Activated CD4-positive, alpha-beta T cell treated with anti-CD3 and anti-CD28 coated beads, Interleukin-2, amount 10 ng/mL, durations not matched to agents 7 days and 5 days (primary cell): ENCODE measurements around the gene CNTNAP5. TPM values are rescaled to one million over a fixed set of nuclear protein-coding genes. Genes with fewer than 3 reads are reported as not detected.

Experiments
- CTCF ChIA-PET: fragments of 350-600 bp; sonication (Branson Sonifier 250); formaldehyde crosslinking; loops from one replicate; lab custom pipeline; 2021; ENCODE audit warnings: antibody characterized with exemption; lab: Charles Lee
- POLR2A ChIA-PET: fragments of 350-600 bp; sonication (Branson Sonifier 250); formaldehyde crosslinking; loops from one replicate; lab custom pipeline; 2021; ENCODE audit warnings: antibody characterized with exemption; lab: Charles Lee
- DNase-seq: peaks from one replicate; pipeline ENCODE4 v3.0.0-alpha.2; 2020
- H3K27ac Mint-ChIP-seq: one replicate; pipeline ENCODE4 v1.8.0; 2021; ENCODE audit warnings: mild to moderate bottlenecking, moderate library complexity, mixed read lengths
- H3K27me3 Mint-ChIP-seq: one replicate; pipeline ENCODE4 v1.8.0; 2021; ENCODE audit warnings: mixed read lengths
- H3K36me3 Mint-ChIP-seq: one replicate; pipeline ENCODE4 v1.8.0; 2021; ENCODE audit warnings: low read depth, mixed read lengths
- H3K4me1 Mint-ChIP-seq: one replicate; pipeline ENCODE4 v1.8.0; 2021; ENCODE audit warnings: mixed read lengths
- H3K4me3 Mint-ChIP-seq: one replicate; pipeline ENCODE4 v1.8.0; 2021; ENCODE audit warnings: mild to moderate bottlenecking, moderate library complexity, mixed read lengths
- H3K9me3 Mint-ChIP-seq: one replicate; pipeline ENCODE4 v1.8.0; 2021; ENCODE audit warnings: mixed read lengths
- total RNA-seq, 2 experiments: library from RNA; stranded (reverse); gene quantifications; one replicate each; pipeline ENCODE4 v1.2.3, GENCODE V29; 2021

CNTNAP5 gene
- total RNA-seq, 2 experiments from 2014 or later = not detected

GRCh38 chr2:124623560-124623959 is 598.5 kb downstream of the CNTNAP5 start:
- H3K4me1 Mint-ChIP-seq = no peaks in the 10 kb centered on the region
- no peak for DNase-seq
- H3K27ac Mint-ChIP-seq = no peak overlapping the region
- no peaks in the 10 kb centered on the region for H3K36me3 Mint-ChIP-seq
- ChIA-PET CTCF (no interaction called here), POLR2A (no interaction called here)
- H3K9me3 Mint-ChIP-seq = peaks cover 4% of the 10 kb centered on the region
- no peak overlapping the region for H3K4me3 Mint-ChIP-seq
- no peaks in the 10 kb centered on the region for H3K27me3 Mint-ChIP-seq

DNA sequence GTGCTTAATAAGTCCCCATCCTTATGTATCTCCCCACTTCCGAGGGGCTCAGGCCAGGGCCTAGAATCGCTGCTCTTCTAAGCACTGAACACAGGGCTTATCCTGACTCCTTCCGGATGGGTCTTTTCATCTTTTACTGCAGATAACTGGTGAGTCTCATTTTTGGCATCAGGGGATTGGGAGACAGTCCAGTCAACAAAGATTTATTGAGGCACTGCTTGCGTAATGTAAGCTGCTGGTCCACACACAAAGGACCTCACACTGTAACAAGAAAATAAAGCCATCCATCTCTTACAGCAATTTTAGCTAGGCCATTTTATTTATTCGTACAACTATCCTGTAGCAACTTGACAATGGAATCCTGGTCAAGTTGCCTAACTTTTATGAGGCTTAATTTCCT is 600.5 kb downstream of the CNTNAP5 start:
- ChIA-PET CTCF (no interaction called here), POLR2A (no interaction called here)
- no peak for DNase-seq
- Mint-ChIP-seq H3K4me3 (no peak overlapping the region), H3K36me3 (no peaks in the 10 kb centered on the region), H3K4me1 (no peaks in the 10 kb centered on the region), H3K9me3 (peaks cover 8% of the 10 kb centered on the region), H3K27me3 (no peaks in the 10 kb centered on the region), H3K27ac (no peak overlapping the region)

- DNase-seq = no peak
- Mint-ChIP-seq H3K27me3 (no peaks in the 10 kb centered on the region), H3K4me3 (no peak overlapping the region), H3K9me3 (peaks cover 7% of the 10 kb centered on the region), H3K27ac (no peak overlapping the region), H3K36me3 (no peaks in the 10 kb centered on the region), H3K4me1 (no peaks in the 10 kb centered on the region)
- CTCF ChIA-PET = interaction anchor here (0.6 kb wide), 1 partner anchor 70 kb away, joined by 5 read pairs; no protein-coding TSS in a partner anchor
- POLR2A ChIA-PET = no interaction called here
Measured at GRCh38 chr2:124626993-124627392, 601.9 kb downstream of the CNTNAP5 start.

GRCh38 chr2:124633812-124634211 is 608.7 kb downstream of the CNTNAP5 start:
- H3K4me3 Mint-ChIP-seq = no peak overlapping the region
- POLR2A ChIA-PET = no interaction called here
- H3K9me3 Mint-ChIP-seq = peaks cover 5% of the 10 kb centered on the region

GRCh38 chr2:124639524-124639923 is 614.4 kb downstream of the CNTNAP5 start:
- no peak for DNase-seq
- H3K36me3 Mint-ChIP-seq = no peaks in the 10 kb centered on the region
- ChIA-PET POLR2A (no interaction called here), CTCF (interaction anchor here (0.6 kb wide), 1 partner anchor 33 kb away, joined by 3 read pairs; no protein-coding TSS in a partner anchor)
- H3K4me1 Mint-ChIP-seq = no peaks in the 10 kb centered on the region
- H3K4me3 Mint-ChIP-seq = no peak overlapping the region
- H3K27me3 Mint-ChIP-seq = no peaks in the 10 kb centered on the region
- H3K9me3 Mint-ChIP-seq = peaks cover 2% of the 10 kb centered on the region
- H3K27ac Mint-ChIP-seq = no peak overlapping the region

More at GRCh38 chr2:124633812-124634211, 608.7 kb downstream of the CNTNAP5 start:
- Mint-ChIP-seq H3K36me3 (no peaks in the 10 kb centered on the region), H3K27me3 (no peaks in the 10 kb centered on the region), H3K27ac (no peak overlapping the region), H3K4me1 (no peaks in the 10 kb centered on the region)
- CTCF ChIA-PET = interaction anchor here (0.6 kb wide), 1 partner anchor 538 kb away, joined by 4 read pairs; no protein-coding TSS in a partner anchor
- DNase-seq = no peak

DNA sequence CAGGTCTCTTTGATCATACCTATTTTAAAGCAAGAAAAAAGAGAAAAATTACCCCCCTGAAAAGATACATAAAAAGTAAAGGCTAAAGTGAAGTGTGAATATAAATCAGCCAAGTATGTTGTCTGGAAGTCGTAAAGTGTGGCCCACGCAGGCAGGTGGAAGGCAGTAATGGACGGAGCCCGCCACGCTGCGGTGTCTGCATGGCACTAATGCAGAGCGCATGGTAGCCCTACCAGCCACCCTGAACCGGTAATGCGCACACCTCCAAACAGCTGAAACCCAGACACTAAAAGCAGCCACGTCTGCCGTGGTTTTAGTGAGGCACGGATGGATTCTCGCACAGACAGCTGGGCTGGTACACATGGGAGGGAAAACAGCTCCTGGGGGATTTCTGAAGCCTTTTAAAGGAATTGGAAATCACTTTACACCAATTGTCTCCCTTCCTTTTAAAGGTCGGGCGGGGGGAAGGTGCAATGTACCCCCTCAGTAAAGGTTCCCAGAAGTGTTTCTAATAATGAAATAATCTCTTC is 615.2 kb downstream of the CNTNAP5 start:
- H3K36me3 Mint-ChIP-seq = no peaks in the 10 kb centered on the region
- DNase-seq = no peak
- H3K4me1 Mint-ChIP-seq = no peaks in the 10 kb centered on the region
- H3K4me3 Mint-ChIP-seq = no peak overlapping the region
- POLR2A ChIA-PET = no interaction called here
- peaks cover 2% of the 10 kb centered on the region for H3K9me3 Mint-ChIP-seq
- CTCF ChIA-PET = no interaction called here
- no peaks in the 10 kb centered on the region for H3K27me3 Mint-ChIP-seq
- H3K27ac Mint-ChIP-seq = no peak overlapping the region

DNA sequence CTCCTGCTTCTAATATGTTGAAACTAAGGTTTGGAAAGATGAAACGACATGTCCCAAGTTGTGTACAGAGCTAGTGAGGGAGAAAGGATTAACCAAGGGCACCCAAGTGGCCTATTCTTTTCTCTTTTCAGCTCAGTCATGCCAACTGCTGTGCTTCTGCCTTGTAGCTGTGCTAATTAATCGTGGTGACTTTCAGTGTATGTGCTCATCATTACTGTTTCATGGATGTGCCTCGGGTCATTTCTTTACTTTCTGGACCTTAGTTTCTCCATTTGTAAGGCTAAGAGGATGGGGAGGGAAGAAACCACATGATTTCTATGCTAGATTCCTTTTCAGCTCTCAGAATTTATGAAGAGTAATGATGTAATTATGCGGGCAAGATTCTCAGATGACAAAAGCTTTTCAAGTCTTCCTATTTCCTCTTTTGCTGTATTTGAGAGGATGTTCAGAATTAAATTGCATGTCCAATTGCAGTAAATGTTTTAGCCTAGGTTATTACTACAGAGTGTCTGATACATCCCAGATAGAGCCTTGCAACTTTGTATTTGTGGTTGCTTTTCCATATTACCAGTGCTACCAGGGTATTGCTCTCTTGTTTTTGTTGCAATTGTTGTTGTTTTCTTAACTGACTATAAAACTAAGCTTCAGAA is 621.2 kb downstream of the CNTNAP5 start:
- ChIA-PET POLR2A (no interaction called here), CTCF (no interaction called here)
- Mint-ChIP-seq H3K4me1 (no peaks in the 10 kb centered on the region), H3K27me3 (no peaks in the 10 kb centered on the region), H3K9me3 (no peaks in the 10 kb centered on the region), H3K27ac (no peak overlapping the region), H3K36me3 (no peaks in the 10 kb centered on the region), H3K4me3 (no peak overlapping the region)
- no peak for DNase-seq

DNA sequence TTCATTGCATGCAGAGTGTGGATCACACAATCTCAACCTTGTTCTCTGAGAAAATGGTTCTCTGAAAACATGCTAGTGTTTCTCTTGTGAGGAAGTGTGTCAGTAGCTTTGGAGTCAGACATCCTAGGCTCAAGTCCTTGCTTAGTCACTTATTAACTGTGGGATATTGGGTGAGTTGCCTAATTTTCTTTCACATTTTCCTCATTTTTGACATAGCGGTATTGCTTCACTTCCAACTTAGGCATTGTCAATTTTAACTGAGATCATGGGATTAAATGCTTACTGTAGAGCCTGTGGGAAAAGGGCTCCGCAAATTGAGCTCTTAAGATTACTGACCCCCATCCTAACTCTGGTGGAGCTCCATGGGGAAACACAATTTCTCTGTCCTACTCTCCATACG is 622.2 kb downstream of the CNTNAP5 start:
- no peak for DNase-seq
- Mint-ChIP-seq H3K27me3 (no peaks in the 10 kb centered on the region), H3K27ac (no peak overlapping the region), H3K36me3 (no peaks in the 10 kb centered on the region), H3K9me3 (no peaks in the 10 kb centered on the region), H3K4me3 (no peak overlapping the region), H3K4me1 (no peaks in the 10 kb centered on the region)
- CTCF ChIA-PET = no interaction called here
- POLR2A ChIA-PET = no interaction called here

- CTCF ChIA-PET = no interaction called here
Measured at GRCh38 chr2:124647663-124648062, 622.6 kb downstream of the CNTNAP5 start.

DNA sequence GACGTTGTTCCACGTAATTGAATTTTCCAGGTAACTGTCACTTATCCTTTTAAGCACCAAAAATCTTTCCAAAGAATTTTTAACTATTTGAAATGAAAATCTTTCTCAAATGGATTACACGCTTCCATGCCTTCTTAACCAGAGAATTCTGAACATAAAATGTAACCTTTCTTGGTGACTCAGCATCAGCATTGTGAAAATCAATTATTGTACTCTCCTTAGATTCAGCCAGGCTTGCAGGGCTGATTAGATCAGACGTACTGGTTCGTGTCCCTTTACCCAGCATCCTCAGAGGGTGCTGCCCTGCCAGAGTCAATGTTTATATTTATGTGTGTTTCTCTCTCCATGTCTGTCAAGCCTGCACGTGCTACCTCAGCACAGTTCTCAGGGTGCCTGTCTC is 623.9 kb downstream of the CNTNAP5 start:
- Mint-ChIP-seq H3K4me3 (no peak overlapping the region), H3K9me3 (no peaks in the 10 kb centered on the region), H3K36me3 (no peaks in the 10 kb centered on the region), H3K4me1 (no peaks in the 10 kb centered on the region), H3K27ac (no peak overlapping the region), H3K27me3 (no peaks in the 10 kb centered on the region)
- CTCF ChIA-PET = no interaction called here
- POLR2A ChIA-PET = no interaction called here
- DNase-seq = no peak

More at GRCh38 chr2:124647663-124648062, 622.6 kb downstream of the CNTNAP5 start:
- no peaks in the 10 kb centered on the region for H3K27me3 Mint-ChIP-seq
- no peaks in the 10 kb centered on the region for H3K9me3 Mint-ChIP-seq
- DNase-seq = no peak
- H3K4me1 Mint-ChIP-seq = no peaks in the 10 kb centered on the region
- no peak overlapping the region for H3K27ac Mint-ChIP-seq
- H3K4me3 Mint-ChIP-seq = no peak overlapping the region
- POLR2A ChIA-PET = no interaction called here
- no peaks in the 10 kb centered on the region for H3K36me3 Mint-ChIP-seq

DNA sequence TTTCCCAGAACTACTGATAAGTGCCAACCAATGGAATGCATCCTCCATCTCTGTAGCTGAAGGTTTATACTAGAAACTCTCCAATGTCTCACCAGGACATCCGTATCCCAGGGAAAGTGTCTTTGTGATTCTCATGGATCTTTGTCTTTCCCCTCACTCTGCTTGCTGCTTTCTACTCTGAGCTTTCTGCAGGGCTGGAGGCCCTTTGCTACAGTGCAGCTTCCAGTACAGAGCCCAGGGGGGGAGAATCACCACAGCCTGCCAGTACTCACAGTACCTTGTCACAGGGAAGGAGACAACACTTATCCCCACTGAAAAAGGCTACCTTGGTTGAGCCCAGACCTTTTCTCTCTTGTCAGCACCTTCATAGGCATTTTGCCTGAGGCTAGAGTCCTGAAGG is 627.0 kb downstream of the CNTNAP5 start:
- Mint-ChIP-seq H3K9me3 (no peaks in the 10 kb centered on the region), H3K4me3 (no peak overlapping the region), H3K36me3 (no peaks in the 10 kb centered on the region), H3K27ac (no peak overlapping the region), H3K27me3 (no peaks in the 10 kb centered on the region), H3K4me1 (no peaks in the 10 kb centered on the region)
- POLR2A ChIA-PET = no interaction called here
- CTCF ChIA-PET = no interaction called here
- DNase-seq = no peak

- Mint-ChIP-seq H3K4me1 (no peaks in the 10 kb centered on the region), H3K27me3 (no peaks in the 10 kb centered on the region), H3K9me3 (no peaks in the 10 kb centered on the region), H3K27ac (no peak overlapping the region), H3K36me3 (no peaks in the 10 kb centered on the region), H3K4me3 (no peak overlapping the region)
- POLR2A ChIA-PET = no interaction called here
- CTCF ChIA-PET = no interaction called here
- no peak for DNase-seq
Measured at GRCh38 chr2:124658373-124658772, 633.3 kb downstream of the CNTNAP5 start.

DNA sequence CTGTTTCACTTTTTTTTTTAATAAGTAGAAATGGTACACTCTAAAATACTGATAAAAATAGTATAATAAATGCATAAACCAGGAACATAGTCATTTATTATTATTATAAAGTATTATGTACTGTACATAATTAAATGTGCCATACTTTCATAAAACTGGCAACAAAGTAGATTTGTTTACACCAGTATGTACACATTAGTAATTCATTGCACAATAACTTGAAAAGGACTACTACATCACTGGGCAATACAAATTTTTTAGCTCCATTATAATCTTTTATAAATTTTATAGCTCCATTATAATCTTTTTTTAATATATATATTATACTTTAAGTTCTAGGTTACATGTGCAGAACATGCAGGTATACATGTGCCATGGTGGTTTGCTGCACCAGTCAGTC is 636.5 kb downstream of the CNTNAP5 start:
- POLR2A ChIA-PET = no interaction called here
- no peaks in the 10 kb centered on the region for H3K27me3 Mint-ChIP-seq
- H3K4me1 Mint-ChIP-seq = no peaks in the 10 kb centered on the region
- no peak overlapping the region for H3K27ac Mint-ChIP-seq
- no peak overlapping the region for H3K4me3 Mint-ChIP-seq
- H3K36me3 Mint-ChIP-seq = no peaks in the 10 kb centered on the region
- no peaks in the 10 kb centered on the region for H3K9me3 Mint-ChIP-seq
- DNase-seq = no peak
- CTCF ChIA-PET = no interaction called here
